Measurements from ENCODE around the gene PPP2R3B. TPM values are rescaled to one million over a fixed set of nuclear protein-coding genes. Genes with fewer than 3 reads are reported as not detected.

The PPP2R3B gene
- total RNA-seq, 2 donors from 2014 or later: 20.6 to 73.2 TPM

- Histone ChIP-seq H3K36me3 (no peaks in the 10 kb centered on the region), H3K9me3 (no peaks in the 10 kb centered on the region), H3K27ac (no peak overlapping the region), H3K4me3 (no peak overlapping the region), H3K27me3 (replicated peaks; ENCODE audit: insufficient read depth) (no peaks in the 10 kb centered on the region), H3K4me1 (replicated peaks) (no peaks in the 10 kb centered on the region)
- WGBS: 90% methylated on average over 14 of the region's 17 CpGs
- DNase-seq (ENCODE audit: low spot score): no peak
- TF ChIP-seq POLR2AphosphoS5 (IDR thresholded peaks at IDR 0.05) (no peak), POLR2A (IDR thresholded peaks at IDR 0.05) (no peak)
- TF ChIP-seq, protein P1, sequence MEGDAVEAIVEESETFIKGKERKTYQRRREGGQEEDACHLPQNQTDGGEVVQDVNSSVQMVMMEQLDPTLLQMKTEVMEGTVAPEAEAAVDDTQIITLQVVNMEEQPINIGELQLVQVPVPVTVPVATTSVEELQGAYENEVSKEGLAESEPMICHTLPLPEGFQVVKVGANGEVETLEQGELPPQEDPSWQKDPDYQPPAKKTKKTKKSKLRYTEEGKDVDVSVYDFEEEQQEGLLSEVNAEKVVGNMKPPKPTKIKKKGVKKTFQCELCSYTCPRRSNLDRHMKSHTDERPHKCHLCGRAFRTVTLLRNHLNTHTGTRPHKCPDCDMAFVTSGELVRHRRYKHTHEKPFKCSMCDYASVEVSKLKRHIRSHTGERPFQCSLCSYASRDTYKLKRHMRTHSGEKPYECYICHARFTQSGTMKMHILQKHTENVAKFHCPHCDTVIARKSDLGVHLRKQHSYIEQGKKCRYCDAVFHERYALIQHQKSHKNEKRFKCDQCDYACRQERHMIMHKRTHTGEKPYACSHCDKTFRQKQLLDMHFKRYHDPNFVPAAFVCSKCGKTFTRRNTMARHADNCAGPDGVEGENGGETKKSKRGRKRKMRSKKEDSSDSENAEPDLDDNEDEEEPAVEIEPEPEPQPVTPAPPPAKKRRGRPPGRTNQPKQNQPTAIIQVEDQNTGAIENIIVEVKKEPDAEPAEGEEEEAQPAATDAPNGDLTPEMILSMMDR (IDR thresholded peaks at IDR 0.05): no peak
- intact Hi-C loops (cut with DNase I): no loop called here
Observed at GRCh38 chrX:367866-368265, 18.8 kb downstream of the PPP2R3B start.

GRCh38 chrX:367349-367748 is 19.4 kb downstream of the PPP2R3B start:
- H3K27ac ChIP-seq: no peak overlapping the region
- TF ChIP-seq, protein P1 (IDR thresholded peaks at IDR 0.05): no peak
- no peak for TF ChIP-seq POLR2AphosphoS5 (IDR thresholded peaks at IDR 0.05)
- TF ChIP-seq POLR2A (IDR thresholded peaks at IDR 0.05): no peak
- no peaks in the 10 kb centered on the region for H3K9me3 ChIP-seq
- no peaks in the 10 kb centered on the region for H3K27me3 ChIP-seq (replicated peaks; ENCODE audit: insufficient read depth)
- no peak for DNase-seq (ENCODE audit: low spot score)
- WGBS: 90% methylated on average over 16 of the region's 16 CpGs
- no peaks in the 10 kb centered on the region for H3K4me1 ChIP-seq (replicated peaks)
- no peak overlapping the region for H3K4me3 ChIP-seq
- intact Hi-C loops (cut with DNase I): no loop called here
- H3K36me3 ChIP-seq: no peaks in the 10 kb centered on the region

- 95% methylated on average over 37 of the region's 37 CpGs for WGBS
- no peaks in the 10 kb centered on the region for H3K4me1 ChIP-seq (replicated peaks)
- H3K27ac ChIP-seq: no peak overlapping the region
- intact Hi-C loops (cut with DNase I): no loop called here
- TF ChIP-seq POLR2A (IDR thresholded peaks at IDR 0.05) (no peak), POLR2AphosphoS5 (IDR thresholded peaks at IDR 0.05) (no peak)
- TF ChIP-seq, protein P1 (IDR thresholded peaks at IDR 0.05): no peak
- no peaks in the 10 kb centered on the region for H3K9me3 ChIP-seq
- H3K36me3 ChIP-seq: no peaks in the 10 kb centered on the region
- no peak overlapping the region for H3K4me3 ChIP-seq
- DNase-seq (ENCODE audit: low spot score): no peak
- no peaks in the 10 kb centered on the region for H3K27me3 ChIP-seq (replicated peaks; ENCODE audit: insufficient read depth)
Observed at GRCh38 chrX:363621-364375, 22.9 kb downstream of the PPP2R3B start.

GRCh38 chrX:362937-363620 is 23.6 kb downstream of the PPP2R3B start:
- Histone ChIP-seq H3K4me1 (replicated peaks) (no peaks in the 10 kb centered on the region), H3K27me3 (replicated peaks; ENCODE audit: insufficient read depth) (no peaks in the 10 kb centered on the region), H3K27ac (no peak overlapping the region), H3K36me3 (no peaks in the 10 kb centered on the region), H3K4me3 (no peak overlapping the region), H3K9me3 (no peaks in the 10 kb centered on the region)
- intact Hi-C loops (cut with DNase I): no loop called here
- DNase-seq (ENCODE audit: low spot score): no peak
- 81% methylated on average over 38 of the region's 38 CpGs for WGBS
- TF ChIP-seq POLR2A (IDR thresholded peaks at IDR 0.05): no peak
- TF ChIP-seq POLR2AphosphoS5 (IDR thresholded peaks at IDR 0.05): no peak
- TF ChIP-seq, protein P1 (IDR thresholded peaks at IDR 0.05): no peak
